Neural cell (in vitro differentiated cells): ENCODE data around the gene CFC1. TPM values are rescaled to one million over a fixed set of nuclear protein-coding genes. Genes with fewer than 3 reads are reported as not detected.
"Not testable (repeated sequence)": the region's sequence is repeated elsewhere in the genome, so short reads cannot be mapped to it uniquely, and the experiment has no call there.

Experiments
- H2AFZ ChIP-seq: fragments of 200-600, 300-800 bp; sonication (generic), shearing (Covaris generic); 2 replicates; pipeline ENCODE4 v1.6.0; 2014; ENCODE audit warnings: low read depth, mild to moderate bottlenecking, antibody characterized with exemption, low read length, moderate library complexity
- H3F3A ChIP-seq: fragments of 200-600 bp; shearing (Covaris generic); 2 replicates; pipeline ENCODE4 v1.6.1; 2016; ENCODE audit warnings: mild to moderate bottlenecking, moderate library complexity, mixed read lengths, antibody characterized with exemption, low read length; ENCODE audit not compliant: insufficient read depth, poor library complexity, severe bottlenecking
- H3K27ac ChIP-seq: fragments of 200-600, 300-800 bp; sonication (generic), shearing (Covaris generic); 2 replicates; pipeline ENCODE4 v1.5.1; 2014; ENCODE audit warnings: mild to moderate bottlenecking, low read length, moderate library complexity
- H3K27me3 ChIP-seq: fragments of 300-800, 200-600 bp; sonication (generic), shearing (Covaris generic); 2 replicates; pipeline ENCODE4 v1.6.0; 2014; ENCODE audit warnings: mild to moderate bottlenecking, low read depth, low read length, moderate library complexity; ENCODE audit not compliant: insufficient read depth
- H3K36me3 ChIP-seq: fragments of 300-800, 200-600 bp; sonication (generic), shearing (Covaris generic); 2 replicates; pipeline ENCODE4 v1.5.1; 2014; ENCODE audit warnings: mild to moderate bottlenecking, antibody characterized with exemption, low read length, moderate library complexity; ENCODE audit not compliant: insufficient read depth
- H3K4me2 ChIP-seq: fragments of 300-800, 200-600 bp; sonication (generic), shearing (Covaris generic); 2 replicates; pipeline ENCODE4 v1.6.0; 2014; ENCODE audit warnings: mild to moderate bottlenecking, low read length
- H3K4me3 ChIP-seq: fragments of 300-800, 200-600 bp; sonication (generic), shearing (Covaris generic); 2 replicates; pipeline ENCODE4 v1.5.1; 2014; ENCODE audit warnings: mild to moderate bottlenecking, low read length, moderate library complexity
- H3K79me2 ChIP-seq: fragments of 200-600 bp; shearing (Covaris generic); replicated peaks from 2 replicates; pipeline ENCODE4 v1.6.0; 2014; ENCODE audit warnings: mild to moderate bottlenecking, low read length, moderate library complexity; ENCODE audit not compliant: insufficient read depth
- H3K9ac ChIP-seq: fragments of 300-800, 200-600 bp; sonication (generic), shearing (Covaris generic); 2 replicates; pipeline ENCODE4 v1.6.1; 2016; ENCODE audit warnings: mild to moderate bottlenecking, low read length, mixed read lengths
- H3K9me2 ChIP-seq: fragments of 200-600 bp; shearing (Covaris generic); 2 replicates; pipeline ENCODE4 v1.6.1; 2016; ENCODE audit warnings: mild to moderate bottlenecking, low read length, mixed read lengths; ENCODE audit not compliant: insufficient read depth
- H3K9me3 ChIP-seq: fragments of 200-600, 300-800 bp; sonication (generic), shearing (Covaris generic); 2 replicates; pipeline ENCODE4 v1.6.1; 2016; ENCODE audit warnings: mild to moderate bottlenecking, mixed run types, low read length, moderate library complexity, mixed read lengths
- H4K20me1 ChIP-seq: fragments of 200-600 bp; shearing (Covaris generic); 2 replicates; pipeline ENCODE4 v1.6.1; 2016; ENCODE audit warnings: mild to moderate bottlenecking, mixed run types; ENCODE audit not compliant: insufficient read depth
- polyA minus RNA-seq: library from RNA; depleted of rRNA, polyadenylated mRNA; stranded (reverse); fragments of >200 nt; gene quantifications from 2 replicates; pipeline ENCODE4 v1.2.3, GENCODE V29; 2014
- polyA plus RNA-seq: library from polyadenylated mRNA; depleted of rRNA; stranded (reverse); fragments of >200 nt; gene quantifications from 2 replicates; pipeline ENCODE4 v1.2.3, GENCODE V29; 2014

The CFC1 gene
- polyA plus RNA-seq (22.4 and 29.9 TPM in 2 replicates), polyA minus RNA-seq (12.7 and 12.9 TPM in 2 replicates)

- not testable (repeated sequence) for H2AFZ ChIP-seq, H3K4me3 ChIP-seq, H3K9ac ChIP-seq, H4K20me1 ChIP-seq, H3K9me3 ChIP-seq, H3K36me3 ChIP-seq, H3K4me2 ChIP-seq, H3K27me3 ChIP-seq, H3K9me2 ChIP-seq, H3K79me2 ChIP-seq, H3K27ac ChIP-seq, H3F3A ChIP-seq
These were observed at the start of gene CFC1 for GRCh38 chr2:130599393-130599792. TSS of gene CFC1 (minus strand) at chr2:130599575. CDS start at chr2:130599287, 288 bp downstream.

DNA sequence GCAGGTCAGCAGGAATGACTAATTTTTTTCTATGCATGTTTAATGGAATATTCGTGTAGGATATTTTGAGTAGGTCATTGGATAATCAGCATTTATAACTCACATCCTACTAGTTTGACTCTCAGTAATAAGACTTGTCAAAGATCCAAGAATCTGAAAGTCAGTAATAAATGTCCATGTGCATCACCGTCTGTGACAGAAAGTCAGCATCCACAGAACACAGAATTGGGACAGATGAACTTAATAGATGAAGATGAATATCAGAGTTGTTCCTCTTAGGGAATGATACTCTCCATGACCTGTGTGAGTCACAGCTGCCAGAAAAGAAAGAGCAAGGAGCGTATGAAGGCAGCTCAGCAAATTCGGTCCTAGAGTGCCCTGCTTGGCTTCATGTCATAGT lies 42.3 kb upstream of the CFC1 start:
- not testable (repeated sequence) for H3K36me3 ChIP-seq, H4K20me1 ChIP-seq, H3F3A ChIP-seq, H2AFZ ChIP-seq, H3K27me3 ChIP-seq, H3K9ac ChIP-seq, H3K27ac ChIP-seq, H3K9me3 ChIP-seq, H3K79me2 ChIP-seq, H3K4me3 ChIP-seq, H3K4me2 ChIP-seq, H3K9me2 ChIP-seq

- H3K4me2 ChIP-seq, H4K20me1 ChIP-seq, H2AFZ ChIP-seq, H3K9me3 ChIP-seq, H3K27me3 ChIP-seq, H3K4me3 ChIP-seq, H3K79me2 ChIP-seq, H3K9ac ChIP-seq, H3K27ac ChIP-seq, H3K36me3 ChIP-seq, H3K9me2 ChIP-seq, H3F3A ChIP-seq: not testable (repeated sequence)
These were observed 39.6 kb upstream of the CFC1 start for GRCh38 chr2:130638973-130639372.

DNA sequence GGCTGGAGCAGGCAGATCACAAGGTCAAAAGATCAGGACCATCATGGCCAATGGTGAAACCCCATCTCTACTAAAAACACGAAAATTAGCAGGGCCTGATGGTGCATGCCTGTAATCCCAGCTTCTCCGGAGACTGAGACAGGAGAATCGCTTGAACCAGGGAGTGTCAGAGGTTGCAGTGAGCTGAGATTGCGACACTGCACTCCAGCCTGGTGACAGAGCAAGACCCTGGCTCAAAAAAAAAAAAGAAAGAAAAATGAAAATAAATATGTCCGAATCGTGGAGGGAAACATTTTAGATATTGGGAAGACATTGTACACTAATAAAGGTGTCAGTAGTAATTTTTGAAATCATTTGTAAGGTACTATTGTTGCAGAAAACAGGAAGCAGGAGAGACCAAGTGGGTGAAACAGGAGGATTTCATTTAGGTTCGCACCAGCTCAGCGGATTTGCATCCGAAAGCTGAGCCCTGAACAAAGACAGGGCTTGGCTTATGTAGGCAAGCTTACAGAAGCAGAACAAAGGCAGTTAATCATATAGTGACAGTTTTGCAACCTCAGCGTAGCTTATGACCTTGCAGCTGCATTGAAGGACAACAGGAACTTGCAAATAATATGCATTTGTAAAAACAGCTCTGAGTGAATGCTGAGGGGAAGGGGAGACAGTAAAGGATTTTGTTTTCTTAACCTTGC lies 29.6 kb upstream of the CFC1 start:
- not testable (repeated sequence) for H3K9me3 ChIP-seq, H3K4me2 ChIP-seq, H3K27ac ChIP-seq, H3K9ac ChIP-seq, H3K79me2 ChIP-seq, H3F3A ChIP-seq, H4K20me1 ChIP-seq, H2AFZ ChIP-seq, H3K36me3 ChIP-seq, H3K4me3 ChIP-seq, H3K27me3 ChIP-seq, H3K9me2 ChIP-seq

GRCh38 chr2:130611140-130611539 lies 11.8 kb upstream of the CFC1 start, which contains the start of gene POTEJ:
TSS of gene POTEJ (plus strand) at chr2:130611440. CDS start at chr2:130611533, 93 bp downstream.
- H3K9ac ChIP-seq, H3K4me2 ChIP-seq, H3K4me3 ChIP-seq, H3K9me2 ChIP-seq, H4K20me1 ChIP-seq, H3K36me3 ChIP-seq, H3K27ac ChIP-seq, H3F3A ChIP-seq, H3K27me3 ChIP-seq, H3K79me2 ChIP-seq, H2AFZ ChIP-seq, H3K9me3 ChIP-seq: not testable (repeated sequence)

- H3K9me2 ChIP-seq, H3F3A ChIP-seq, H3K4me3 ChIP-seq: not testable (repeated sequence)
These were observed 11.1 kb upstream of the CFC1 start for GRCh38 chr2:130610486-130610885.

GRCh38 chr2:130609002-130609920 lies 9.9 kb upstream of the CFC1 start:
- not testable (repeated sequence) for H3K27me3 ChIP-seq, H4K20me1 ChIP-seq, H3K36me3 ChIP-seq, H2AFZ ChIP-seq, H3K9me2 ChIP-seq, H3K79me2 ChIP-seq, H3K4me2 ChIP-seq, H3K9me3 ChIP-seq, H3K4me3 ChIP-seq, H3K27ac ChIP-seq, H3K9ac ChIP-seq, H3F3A ChIP-seq

More at GRCh38 chr2:130610486-130610885, 11.1 kb upstream of the CFC1 start:
- not testable (repeated sequence) for H3K27me3 ChIP-seq, H3K9ac ChIP-seq, H3K9me3 ChIP-seq, H3K36me3 ChIP-seq, H4K20me1 ChIP-seq, H2AFZ ChIP-seq, H3K4me2 ChIP-seq, H3K27ac ChIP-seq, H3K79me2 ChIP-seq
